SK-N-SH (cell line): Measurements from ENCODE around the gene PLCB3. TPM values are rescaled to one million over a fixed set of nuclear protein-coding genes. Genes with fewer than 3 reads are reported as not detected.

Experiments
- CTCF ChIA-PET: fragments of 300-600, 350-600 bp; formaldehyde crosslinking; extraction: SDS; loops from one replicate; lab custom pipeline; 2021; lab: Yijun Ruan, JAX
- POLR2A ChIA-PET: fragments of 350-600 bp; sonication (Branson Sonifier 250); formaldehyde crosslinking; extraction: SDS; loops from one replicate; lab custom pipeline; 2020; ENCODE audit warnings: antibody characterized with exemption, inconsistent platforms; lab: Yijun Ruan, JAX
- DNase-seq: peaks from one replicate; pipeline ENCODE4 v3.0.0; 2012
- H2AFZ ChIP-seq: fragments of 200-600 bp; sonication (generic); 2 replicates; pipeline ENCODE4 v1.8.1; 2016; ENCODE audit warnings: antibody characterized with exemption, mild to moderate bottlenecking, low read depth
- H3F3A ChIP-seq: fragments of 200-600 bp; sonication (generic); replicated peaks from 2 replicates; pipeline ENCODE3; 2016; ENCODE audit warnings: antibody characterized with exemption, mild to moderate bottlenecking; ENCODE audit not compliant: insufficient read depth
- H3K27ac ChIP-seq, 2 experiments: fragments of 200-500 bp in 1 of 2; fragments of 200-600 bp in 1 of 2; sonication (Bioruptor generic) in 1 of 2; sonication (generic), shearing (Covaris generic) in 1 of 2; 2 replicates each; pipeline versions ENCODE4 v1.5.1 to v1.6.1; 2014 to 2016; ENCODE audit warnings: low read depth in 2 of 2, inconsistent platforms in 1 of 2, low read length in 1 of 2, mild to moderate bottlenecking in 1 of 2, mixed read lengths in 1 of 2
- H3K27me3 ChIP-seq: fragments of 200-600 bp; sonication (generic), shearing (Covaris generic); 2 replicates; pipeline ENCODE4 v1.6.1; 2016; ENCODE audit warnings: mixed run types; ENCODE audit not compliant: insufficient read depth
- H3K36me3 ChIP-seq, 2 experiments: fragments of 200-500 bp in 1 of 2; fragments of 200-600 bp in 1 of 2; sonication (Bioruptor generic) in 1 of 2; sonication (generic) in 1 of 2; replicated peaks in 1 of 2; 2 replicates each; pipeline versions ENCODE3 to v1.5.1; 2014 to 2016; ENCODE audit warnings: low read length in 1 of 2, mild to moderate bottlenecking in 1 of 2; ENCODE audit not compliant: insufficient read depth in 2 of 2, control insufficient read depth in 1 of 2
- H3K4me1 ChIP-seq, 2 experiments: fragments of 200-500 bp in 1 of 2; fragments of 200-600 bp in 1 of 2; sonication (Bioruptor generic) in 1 of 2; sonication (generic), shearing (Covaris generic) in 1 of 2; 2 replicates each; pipeline versions ENCODE4 v1.5.1 to v1.6.1; 2014 to 2016; ENCODE audit warnings: low read depth in 1 of 2, low read length in 1 of 2, mixed run types in 1 of 2; ENCODE audit not compliant: insufficient read depth in 2 of 2, control insufficient read depth in 1 of 2
- H3K4me2 ChIP-seq: fragments of 200-600 bp; sonication (generic), shearing (Covaris generic); 2 replicates; pipeline ENCODE4 v1.6.1; 2017; ENCODE audit warnings: mixed run types
- H3K4me3 ChIP-seq, 2 experiments: fragments of 200-500 bp in 1 of 2; fragments of 200-600 bp in 1 of 2; sonication (Bioruptor generic) in 1 of 2; sonication (generic), shearing (Covaris generic) in 1 of 2; 2 replicates each; pipeline versions ENCODE4 v1.5.1 to v1.8.1; 2014 to 2016; ENCODE audit warnings: low read depth in 2 of 2, inconsistent platforms in 1 of 2, low read length in 1 of 2, mild to moderate bottlenecking in 1 of 2, mixed read lengths in 1 of 2, moderate library complexity in 1 of 2
- H3K79me2 ChIP-seq: fragments of 200-600 bp; sonication (generic); 2 replicates; pipeline ENCODE4 v1.8.1; 2017; ENCODE audit warnings: mild to moderate bottlenecking; ENCODE audit not compliant: insufficient read depth
- H3K9ac ChIP-seq: fragments of 200-600 bp; sonication (generic); 2 replicates; pipeline ENCODE4 v1.6.1; 2017; ENCODE audit warnings: mixed run types
- H3K9me2 ChIP-seq: fragments of 200-600 bp; sonication (generic); 2 replicates; pipeline ENCODE4 v1.6.1; 2017; ENCODE audit warnings: mixed run types
- H3K9me3 ChIP-seq: fragments of 200-600 bp; sonication (generic); 2 replicates; pipeline ENCODE4 v1.6.1; 2017; ENCODE audit warnings: mixed run types, mild to moderate bottlenecking, moderate library complexity
- H4K20me1 ChIP-seq: fragments of 200-600 bp; sonication (generic); 2 replicates; pipeline ENCODE4 v1.6.1; 2017; ENCODE audit warnings: mild to moderate bottlenecking, mixed run types; ENCODE audit not compliant: insufficient read depth
- ELF1 ChIP-seq: IDR thresholded peaks from 2 replicates; pipeline ENCODE4 v1.4.0; 2012
- EP300 ChIP-seq, 2 experiments: IDR thresholded peaks; 2 replicates each; pipeline versions ENCODE4 v1.4.0 to v1.6.1; 2012; ENCODE audit warnings: borderline replicate concordance in 1 of 2, low read depth in 1 of 2, low read length in 1 of 2
- FOSL2 ChIP-seq: IDR thresholded peaks from 2 replicates; pipeline ENCODE4 v1.4.0; 2012; ENCODE audit warnings: low read depth, mild to moderate bottlenecking, moderate library complexity, borderline replicate concordance
- MEF2A ChIP-seq: IDR thresholded peaks from 2 replicates; pipeline ENCODE4 v1.4.0; 2012; ENCODE audit warnings: low read depth, borderline replicate concordance
- MXI1 ChIP-seq: IDR thresholded peaks from 2 replicates; pipeline ENCODE4 v1.6.1; 2012; ENCODE audit warnings: mild to moderate bottlenecking, low read depth, low read length, improper control_type of control experiment
- NRF1 ChIP-seq: IDR thresholded peaks from 2 replicates; pipeline ENCODE4 v1.6.1; 2012; ENCODE audit warnings: low read depth, mild to moderate bottlenecking, low read length
- POLR2AphosphoS5 ChIP-seq: IDR thresholded peaks from 2 replicates; pipeline ENCODE4 v1.6.1; 2012; ENCODE audit warnings: low read depth, low read length
- RCOR1 ChIP-seq: fragments of 150-350 bp; IDR thresholded peaks from 2 replicates; pipeline ENCODE4 v1.6.1; 2017; ENCODE audit warnings: antibody characterized with exemption, low read length
- REST ChIP-seq: IDR thresholded peaks from 2 replicates; pipeline ENCODE4 v1.6.1; 2012; ENCODE audit warnings: mild to moderate bottlenecking, low read depth, low read length, moderate library complexity
- RFX5 ChIP-seq: IDR thresholded peaks from 2 replicates; pipeline ENCODE4 v1.6.1; 2012; ENCODE audit warnings: mild to moderate bottlenecking, improper control_type of control experiment, low read length
- SIN3A ChIP-seq: IDR thresholded peaks from 2 replicates; pipeline ENCODE4 v1.6.1; 2012; ENCODE audit warnings: low read depth, mild to moderate bottlenecking, low read length, moderate library complexity, borderline replicate concordance
- SMC3 ChIP-seq: IDR thresholded peaks from 2 replicates; pipeline ENCODE4 v1.6.1; 2012; ENCODE audit warnings: low read depth, low read length, improper control_type of control experiment
- TAF1 ChIP-seq: IDR thresholded peaks from 2 replicates; pipeline ENCODE4 v1.6.1; 2012; ENCODE audit warnings: low read depth, mild to moderate bottlenecking, low read length, moderate library complexity, borderline replicate concordance
- TCF12 ChIP-seq: IDR thresholded peaks from 2 replicates; pipeline ENCODE4 v1.4.0; 2012
- TEAD4 ChIP-seq: IDR thresholded peaks from 2 replicates; pipeline ENCODE4 v1.4.0; 2012; ENCODE audit warnings: mild to moderate bottlenecking, borderline replicate concordance; ENCODE audit not compliant: insufficient read depth
- USF1 ChIP-seq: IDR thresholded peaks from 2 replicates; pipeline ENCODE4 v1.4.0; 2012; ENCODE audit warnings: low read depth, borderline replicate concordance
- YY1 ChIP-seq: IDR thresholded peaks from 2 replicates; pipeline ENCODE4 v1.4.0; 2012; ENCODE audit warnings: low read depth, mild to moderate bottlenecking
- WGBS: methylation state at CpG from one replicate; pipeline ENCODE4 v1.1.6; 2017; ENCODE audit warnings: low lambda C conversion rate; 5-methylcytosine and 5-hydroxymethylcytosine counted together
- polyA plus RNA-seq, 3 experiments: library from polyadenylated mRNA; depleted of rRNA; stranded (reverse); fragments of >200 nt; gene quantifications; 2 replicates each; pipeline ENCODE4 v1.2.3, GENCODE V29; 2012

The PLCB3 gene
- polyA plus RNA-seq, 1 of the 3 experiments (the other 2 are of a cell fraction), result 30.4 TPM

- Histone ChIP-seq H3K36me3 (peaks cover 0 to 14% of the 10 kb centered on the region in 2 experiments), H3K9me2 (no peaks in the 10 kb centered on the region), H3K9ac (peak overlapping the region; percentile 75), H3K4me3 (peak overlapping the region; percentile 88 to 97), H3K27me3 (no peaks in the 10 kb centered on the region), H3K9me3 (no peaks in the 10 kb centered on the region), H3F3A (peaks cover 10% of the 10 kb centered on the region), H2AFZ (no peak overlapping the region), H3K27ac (peak overlapping the region in 1 of 2 experiments; percentile 31; a peak in 1 of 4 replicates), H4K20me1 (no peaks in the 10 kb centered on the region), H3K4me1 (peaks cover 15 to 48% of the 10 kb centered on the region in 2 experiments; a peak in 2 of 4 replicates), H3K4me2 (peak overlapping the region; percentile 98), H3K79me2 (peaks cover 42% of the 10 kb centered on the region)
- ChIA-PET POLR2A (interaction anchor here (1.1 to 1.7 kb wide), 4 partner anchors 19 to 57 kb away, joined by 3 to 5 read pairs (median 4); partner anchors contain the start of genes BAD and PPP1R14B), CTCF (interaction anchor here (0.7 to 5.2 kb wide), 3 partner anchors 11 to 77 kb away, joined by 3 to 36 read pairs (median 9); partner anchors contain the start of genes ESRRA and PLCB3)
- WGBS, result 85% methylated on average over 2 of the region's 3 CpGs
- no peak for TF ChIP-seq TAF1
- TF ChIP-seq EP300 (IDR thresholded peaks at IDR 0.05; ENCODE audit: borderline replicate concordance in 1 of 2, low read depth in 1 of 2, low read length in 1 of 2), result no peak
- no peak for TF ChIP-seq NRF1
- no peak for TF ChIP-seq MXI1
- TF ChIP-seq TEAD4, result no peak
- no peak for TF ChIP-seq MEF2A
- no peak for TF ChIP-seq USF1
- TF ChIP-seq SIN3A, result no peak
- no peak for TF ChIP-seq REST
- no peak for DNase-seq
Measured at GRCh38 chr11:64227405-64227956, 23.8 kb upstream of the PLCB3 start.

GRCh38 chr11:64229090-64229743, 22.1 kb upstream of the PLCB3 start:
- ChIA-PET CTCF (no interaction called here), POLR2A (interaction anchor here (0.8 kb wide), 1 partner anchor 9 kb away, joined by 3 read pairs; no protein-coding TSS in a partner anchor)
- Histone ChIP-seq H3K4me3 (no peak overlapping the region), H2AFZ (no peak overlapping the region), H3K9ac (no peak overlapping the region), H3K4me2 (peak overlapping the region; percentile 90; the same call in 1 of the 2 replicates), H3F3A (peaks cover 20% of the 10 kb centered on the region), H4K20me1 (no peaks in the 10 kb centered on the region), H3K9me2 (no peaks in the 10 kb centered on the region), H3K4me1 (peaks cover 15 to 58% of the 10 kb centered on the region in 2 experiments; a peak in 2 of 4 replicates), H3K36me3 (peaks cover 0 to 4% of the 10 kb centered on the region in 2 experiments), H3K79me2 (peaks cover 50% of the 10 kb centered on the region), H3K27ac (peak overlapping the region in 1 of 2 experiments; percentile 60; a peak in 2 of 4 replicates), H3K9me3 (no peaks in the 10 kb centered on the region), H3K27me3 (no peaks in the 10 kb centered on the region)
- 90% methylated on average over 3 of the region's 12 CpGs for WGBS
- DNase-seq, result no peak
- TF ChIP-seq REST (no peak), SMC3 (no peak), FOSL2 (no peak), ELF1 (no peak), RFX5 (no peak), TCF12 (no peak), TEAD4 (no peak), POLR2AphosphoS5 (no peak; the same call in 1 of the 2 replicates), RCOR1 (no peak), YY1 (no peak)
